Right atrium auricular region (tissue), 2 donors: ENCODE results near the gene RNF148. TPM values are rescaled to one million over a fixed set of nuclear protein-coding genes. Genes with fewer than 3 reads are reported as not detected.

ENCODE experiments used
- DNase-seq: peaks from one replicate; pipeline ENCODE4 v3.0.0-alpha.2; 2019; ENCODE audit warnings: low spot score
- H3K27ac ChIP-seq, 2 donors: fragments of 200-600 bp; sonication (generic); 1 replicate in 1 of 2; 2 replicates in 1 of 2; pipeline ENCODE4 v1.5.1; 2016 to 2019
- H3K27me3 ChIP-seq, 2 donors: fragments of 200-600 bp; sonication (generic); one replicate each; pipeline versions ENCODE4 v1.5.1 to v1.6.0; 2017 to 2019
- H3K36me3 ChIP-seq: fragments of 200-600 bp; sonication (generic); one replicate; pipeline ENCODE4 v1.5.1; 2016
- H3K4me1 ChIP-seq, 2 donors: fragments of 200-600 bp; sonication (generic); one replicate each; pipeline versions ENCODE4 v1.5.1 to v1.6.0; 2017 to 2019
- H3K4me3 ChIP-seq, 2 donors: fragments of 200-600 bp; sonication (generic); 1 replicate in 1 of 2; 2 replicates in 1 of 2; pipeline ENCODE4 v1.5.1; 2017 to 2019; ENCODE audit warnings: mild to moderate bottlenecking in 1 of 2, moderate library complexity in 1 of 2
- H3K9me3 ChIP-seq, 2 donors: fragments of 200-600 bp; sonication (generic); one replicate each; pipeline ENCODE4 v1.5.1; 2019
- total RNA-seq, 2 donors: library from RNA; depleted of rRNA; stranded (reverse); fragments of >200 nt; gene quantifications; one replicate each; pipeline ENCODE4 v1.1.0, GENCODE V29; 2016
- TF ChIP-seq, protein P1 (sequence below), 2 donors: fragments of 200-600 bp; sonication (generic); IDR thresholded peaks; one replicate each; pipeline ENCODE4 v1.5.1; 2019; ENCODE audit warnings: antibody characterized with exemption in 2 of 2

Gene RNF148, protein sequence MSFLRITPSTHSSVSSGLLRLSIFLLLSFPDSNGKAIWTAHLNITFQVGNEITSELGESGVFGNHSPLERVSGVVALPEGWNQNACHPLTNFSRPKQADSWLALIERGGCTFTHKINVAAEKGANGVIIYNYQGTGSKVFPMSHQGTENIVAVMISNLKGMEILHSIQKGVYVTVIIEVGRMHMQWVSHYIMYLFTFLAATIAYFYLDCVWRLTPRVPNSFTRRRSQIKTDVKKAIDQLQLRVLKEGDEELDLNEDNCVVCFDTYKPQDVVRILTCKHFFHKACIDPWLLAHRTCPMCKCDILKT
- total RNA-seq: under 1 TPM in 1 of 2 donors, not detected in 1; 0.74 TPM

DNA sequence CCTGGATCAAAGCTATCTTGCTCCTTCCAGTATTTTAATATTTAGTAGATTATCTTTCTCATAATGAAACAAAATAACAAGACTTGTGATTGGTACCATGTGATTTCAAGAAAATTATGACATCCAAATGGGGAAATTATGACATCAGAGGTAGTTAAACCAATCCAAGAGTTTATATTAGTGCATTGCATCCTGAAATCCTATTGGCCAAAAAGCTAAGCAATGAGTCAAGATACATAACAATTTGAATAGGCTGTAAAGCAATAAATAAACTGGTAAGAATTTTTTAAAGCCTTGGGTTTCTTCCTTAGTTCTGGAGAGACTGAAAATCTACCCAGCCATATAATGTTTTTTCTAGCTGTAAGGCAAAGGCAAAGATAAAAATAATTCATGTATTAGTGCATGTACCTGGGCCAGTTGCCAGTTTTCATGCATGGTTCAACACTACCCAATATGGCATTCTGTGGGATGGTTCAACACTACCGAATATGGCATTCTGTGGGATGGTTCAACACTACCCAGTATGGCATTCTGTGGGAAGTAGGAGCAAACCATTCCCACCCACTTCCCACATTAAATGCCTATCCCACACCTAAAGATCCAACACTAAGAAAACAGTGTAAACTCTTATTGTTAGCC, at the start of gene RNF148:
RNF148 (minus strand) TSS at position 51 of the 639 bp plus-strand sequence. CDS start 172 bp downstream, outside the sequence.
- Histone ChIP-seq H3K9me3 (no peaks in the 10 kb centered on the region), H3K27me3 (no peaks in the 10 kb centered on the region), H3K36me3 (no peaks in the 10 kb centered on the region), H3K4me1 (no peaks in the 10 kb centered on the region), H3K4me3 (no peak within 1 kb of the TSS), H3K27ac (no peak within 1 kb of the TSS)
- no peak for DNase-seq
- TF ChIP-seq, protein P1, sequence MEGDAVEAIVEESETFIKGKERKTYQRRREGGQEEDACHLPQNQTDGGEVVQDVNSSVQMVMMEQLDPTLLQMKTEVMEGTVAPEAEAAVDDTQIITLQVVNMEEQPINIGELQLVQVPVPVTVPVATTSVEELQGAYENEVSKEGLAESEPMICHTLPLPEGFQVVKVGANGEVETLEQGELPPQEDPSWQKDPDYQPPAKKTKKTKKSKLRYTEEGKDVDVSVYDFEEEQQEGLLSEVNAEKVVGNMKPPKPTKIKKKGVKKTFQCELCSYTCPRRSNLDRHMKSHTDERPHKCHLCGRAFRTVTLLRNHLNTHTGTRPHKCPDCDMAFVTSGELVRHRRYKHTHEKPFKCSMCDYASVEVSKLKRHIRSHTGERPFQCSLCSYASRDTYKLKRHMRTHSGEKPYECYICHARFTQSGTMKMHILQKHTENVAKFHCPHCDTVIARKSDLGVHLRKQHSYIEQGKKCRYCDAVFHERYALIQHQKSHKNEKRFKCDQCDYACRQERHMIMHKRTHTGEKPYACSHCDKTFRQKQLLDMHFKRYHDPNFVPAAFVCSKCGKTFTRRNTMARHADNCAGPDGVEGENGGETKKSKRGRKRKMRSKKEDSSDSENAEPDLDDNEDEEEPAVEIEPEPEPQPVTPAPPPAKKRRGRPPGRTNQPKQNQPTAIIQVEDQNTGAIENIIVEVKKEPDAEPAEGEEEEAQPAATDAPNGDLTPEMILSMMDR (IDR thresholded peaks at IDR 0.05): no peak

DNA sequence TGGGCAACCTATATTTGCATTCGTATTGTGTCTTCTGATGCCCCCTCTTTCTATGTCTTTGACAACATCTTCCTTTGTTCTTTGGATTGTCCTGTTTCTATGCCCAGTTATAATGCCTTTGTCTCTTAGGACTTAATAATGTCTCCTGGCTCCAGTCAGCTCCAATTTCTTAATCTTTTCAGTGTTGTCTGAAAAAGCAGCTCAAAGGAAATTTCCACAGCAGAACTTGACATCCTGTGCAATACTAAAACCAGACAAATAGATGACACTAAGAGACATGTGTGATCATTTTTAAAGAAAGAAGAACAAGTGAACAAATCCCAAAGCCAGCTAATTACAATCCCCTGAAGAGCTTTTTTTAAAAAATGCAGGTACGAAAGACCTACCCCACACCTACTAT, 47.7 kb upstream of the RNF148 start:
- no peak overlapping the region for H3K27ac ChIP-seq
- DNase-seq: no peak
- no peaks in the 10 kb centered on the region for H3K27me3 ChIP-seq
- TF ChIP-seq, protein P1 (IDR thresholded peaks at IDR 0.05): no peak
- H3K4me3 ChIP-seq: no peak overlapping the region
- H3K9me3 ChIP-seq: no peaks in the 10 kb centered on the region
- no peaks in the 10 kb centered on the region for H3K36me3 ChIP-seq
- no peaks in the 10 kb centered on the region for H3K4me1 ChIP-seq

DNA sequence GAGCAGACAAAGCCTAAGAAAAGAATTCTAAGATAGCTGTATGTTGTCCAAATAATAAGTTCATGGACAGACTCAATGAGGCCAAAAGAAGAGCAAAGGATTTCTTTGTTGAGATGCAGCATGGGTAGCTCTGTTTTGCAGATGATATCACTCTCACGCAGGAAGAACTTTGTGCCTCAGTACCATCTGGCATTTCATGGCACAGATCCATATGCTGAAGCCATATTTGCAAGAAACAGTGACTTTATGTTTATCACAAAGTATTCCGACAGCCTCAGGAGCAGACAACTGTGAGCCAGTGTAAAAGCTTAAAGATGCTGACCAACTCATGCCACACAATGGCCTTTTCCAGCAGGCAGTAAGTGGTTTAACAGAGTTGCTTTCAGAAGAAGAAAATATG, 45.5 kb upstream of the RNF148 start:
- TF ChIP-seq, protein P1 (IDR thresholded peaks at IDR 0.05): no peak
- no peaks in the 10 kb centered on the region for H3K4me1 ChIP-seq
- no peak overlapping the region for H3K27ac ChIP-seq
- H3K36me3 ChIP-seq: no peaks in the 10 kb centered on the region
- no peaks in the 10 kb centered on the region for H3K27me3 ChIP-seq
- no peak overlapping the region for H3K4me3 ChIP-seq
- no peaks in the 10 kb centered on the region for H3K9me3 ChIP-seq
- DNase-seq: no peak

DNA sequence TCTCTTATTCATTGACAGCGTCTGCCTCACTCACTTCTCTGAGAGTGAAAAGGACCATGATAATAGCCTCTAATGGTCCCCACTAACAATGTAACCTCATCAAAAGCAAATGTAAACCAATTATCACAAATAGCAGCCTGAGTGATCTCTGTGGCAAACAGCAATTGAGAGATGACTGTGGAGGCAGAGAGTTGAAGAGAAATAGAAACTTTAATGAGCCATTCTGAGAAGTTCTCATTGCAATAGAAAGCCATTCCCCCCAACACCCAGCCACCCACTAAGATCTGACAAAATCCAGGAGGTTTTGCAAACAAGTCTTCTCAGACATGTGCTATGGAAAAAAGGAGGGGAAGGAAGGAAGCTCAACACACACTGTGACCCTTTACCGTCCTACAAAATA, 44.2 kb upstream of the RNF148 start:
- H3K9me3 ChIP-seq: no peaks in the 10 kb centered on the region
- no peaks in the 10 kb centered on the region for H3K4me1 ChIP-seq
- H3K36me3 ChIP-seq: no peaks in the 10 kb centered on the region
- H3K4me3 ChIP-seq: no peak overlapping the region
- TF ChIP-seq, protein P1 (IDR thresholded peaks at IDR 0.05): no peak
- no peak for DNase-seq
- no peak overlapping the region for H3K27ac ChIP-seq
- no peaks in the 10 kb centered on the region for H3K27me3 ChIP-seq

DNA sequence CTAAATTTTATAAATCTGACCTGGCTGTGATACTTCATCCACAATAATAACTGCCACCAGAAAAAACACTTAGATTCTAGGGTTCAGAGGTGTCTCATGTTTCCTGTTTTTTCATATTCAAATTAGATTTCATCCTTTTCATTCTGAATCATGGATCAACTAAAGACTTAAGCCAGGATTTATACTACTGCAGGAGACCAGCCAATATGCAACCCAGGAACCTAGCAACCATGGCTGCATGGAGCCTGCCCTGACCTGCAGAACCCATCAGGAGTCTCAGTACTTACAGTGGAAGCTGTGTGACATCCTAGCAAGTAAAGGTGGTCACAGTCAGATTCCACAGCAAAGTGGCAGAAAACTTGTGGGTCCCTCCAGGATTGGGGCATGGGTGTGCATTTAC, 40.5 kb upstream of the RNF148 start:
- Histone ChIP-seq H3K4me1 (no peaks in the 10 kb centered on the region), H3K36me3 (no peaks in the 10 kb centered on the region), H3K4me3 (no peak overlapping the region), H3K27me3 (no peaks in the 10 kb centered on the region), H3K27ac (no peak overlapping the region), H3K9me3 (no peaks in the 10 kb centered on the region)
- TF ChIP-seq, protein P1 (IDR thresholded peaks at IDR 0.05): no peak
- no peak for DNase-seq
